Stimulated activated naive CD8-positive, alpha-beta T cell treated with anti-CD3 and anti-CD28 coated beads, Interleukin-15, amount 100 ng/mL, for 72 hours (primary cell): ENCODE results near the gene COBL.

Experiments used
- ATAC-seq: fragments of 150-1000 bp; cut with Tn5 transposase; 2 replicates; pipeline ENCODE4 v1.10.0; 2021; ENCODE audit warnings: mild to moderate bottlenecking, moderate library complexity
- DNase-seq, 2 donors: peaks; one replicate each; pipeline ENCODE4 v3.0.0; 2021 to 2022
- H3K27ac Mint-ChIP-seq, 2 donors: one replicate each; pipeline ENCODE4 v1.8.0; 2022; ENCODE audit warnings: mild to moderate bottlenecking in 2 of 2, mixed read lengths in 2 of 2, moderate library complexity in 2 of 2
- H3K27me3 Mint-ChIP-seq: one replicate; pipeline ENCODE4 v1.8.0; 2022; ENCODE audit warnings: mixed read lengths
- H3K4me1 Mint-ChIP-seq: one replicate; pipeline ENCODE4 v1.8.0; 2022; ENCODE audit warnings: mild to moderate bottlenecking, mixed read lengths
- H3K4me3 Mint-ChIP-seq, 2 donors: one replicate each; pipeline ENCODE4 v1.8.0; 2022; ENCODE audit warnings: mild to moderate bottlenecking in 2 of 2, mixed read lengths in 2 of 2, moderate library complexity in 1 of 2
- H3K9me3 Mint-ChIP-seq, 2 donors: one replicate each; pipeline ENCODE4 v1.8.0; 2022; ENCODE audit warnings: mixed read lengths in 2 of 2

COBL gene

DNA sequence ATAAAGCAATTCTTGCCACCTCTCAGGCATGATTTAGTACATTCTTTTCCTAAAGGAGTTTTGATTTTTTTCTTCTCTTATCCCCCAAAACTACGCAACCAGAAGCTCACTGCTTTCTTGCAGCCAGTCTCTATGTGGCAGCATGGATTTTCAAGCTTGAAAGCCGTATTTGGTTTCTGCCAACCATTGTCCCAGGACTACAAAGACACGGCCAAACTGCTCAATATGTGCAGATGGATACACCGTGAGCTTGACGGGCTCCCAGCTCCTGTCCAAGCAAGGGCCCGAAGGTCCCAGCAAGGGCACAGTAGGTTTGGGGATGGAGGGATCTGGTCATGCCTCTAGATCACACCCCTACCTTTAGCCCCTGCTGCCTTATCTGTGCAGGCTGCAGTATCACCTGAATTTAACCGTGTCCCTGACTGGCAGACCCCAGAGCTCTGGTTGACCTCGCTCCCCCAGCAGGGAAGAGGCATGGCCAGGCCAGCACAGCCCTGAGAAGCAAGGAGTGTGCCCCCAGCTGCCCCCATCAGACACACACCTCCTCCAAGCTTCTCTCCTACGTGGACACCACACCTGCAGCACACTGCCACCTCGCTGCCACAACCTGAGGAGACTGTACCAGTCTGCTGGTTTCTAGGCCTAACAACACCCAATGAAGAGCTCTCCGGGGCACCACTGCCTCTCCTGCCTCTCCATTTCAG is 86.8 kb downstream of the COBL start:
- ATAC-seq (no peak), DNase-seq (no peak)
- no peak overlapping the region for H3K27ac Mint-ChIP-seq
- no peaks in the 10 kb centered on the region for H3K9me3 Mint-ChIP-seq
- peaks cover 11% of the 10 kb centered on the region for H3K27me3 Mint-ChIP-seq
- no peaks in the 10 kb centered on the region for H3K4me1 Mint-ChIP-seq
- no peak overlapping the region for H3K4me3 Mint-ChIP-seq

DNA sequence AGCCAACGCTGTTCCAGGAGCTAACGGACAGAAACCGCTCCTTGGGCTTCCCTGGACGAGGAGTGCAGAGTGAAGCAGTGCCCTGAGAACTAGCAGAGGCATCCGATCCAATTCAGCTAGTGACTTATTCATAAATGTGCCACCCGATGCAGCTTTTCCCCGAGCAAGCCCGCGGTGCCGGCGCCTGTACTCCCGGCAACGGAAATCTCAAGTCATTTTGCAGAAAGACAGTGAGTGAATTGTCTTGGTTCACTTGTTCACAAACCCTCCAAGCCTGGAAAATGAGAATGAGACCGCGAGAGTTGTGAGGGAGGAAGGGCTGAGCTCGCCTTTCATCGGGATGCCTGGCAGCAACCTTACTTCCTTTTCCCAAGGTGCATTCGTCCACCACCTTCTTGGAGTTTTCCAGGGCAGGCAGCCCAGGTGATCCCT is 87.5 kb downstream of the COBL start:
- Mint-ChIP-seq H3K4me1 (no peaks in the 10 kb centered on the region), H3K27me3 (peaks cover 11% of the 10 kb centered on the region), H3K4me3 (no peak overlapping the region), H3K9me3 (no peaks in the 10 kb centered on the region), H3K27ac (no peak overlapping the region)
- DNase-seq, result no peak
- no peak for ATAC-seq

DNA sequence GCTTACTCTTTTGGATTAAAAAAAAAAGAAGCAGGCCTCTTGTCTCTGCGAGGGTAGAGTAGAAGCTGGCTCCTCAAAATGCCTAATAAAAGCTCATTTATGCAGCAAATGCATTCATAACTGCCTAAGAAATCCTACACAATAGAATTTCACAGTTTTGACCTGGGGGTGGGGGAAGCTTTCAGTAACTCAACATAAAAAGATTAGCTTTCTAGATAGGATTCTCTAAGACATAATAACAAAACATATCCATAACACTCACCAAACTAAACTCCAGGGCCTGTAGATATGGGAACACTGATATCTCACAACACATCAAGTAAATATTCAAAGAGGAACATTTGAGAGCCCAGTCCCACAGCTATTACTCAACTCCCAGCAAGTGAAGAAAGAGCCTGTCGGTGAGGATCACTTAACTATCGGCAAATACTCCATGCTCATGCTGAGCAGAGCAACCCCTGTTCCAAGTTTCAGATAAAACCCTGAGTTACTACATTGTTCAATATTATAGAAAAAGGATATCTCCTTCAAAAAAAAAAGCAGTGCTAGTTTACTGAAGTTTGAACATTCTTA is 88.1 kb downstream of the COBL start:
- Mint-ChIP-seq H3K27ac (no peak overlapping the region), H3K4me3 (no peak overlapping the region), H3K27me3 (peaks cover 11% of the 10 kb centered on the region), H3K4me1 (no peaks in the 10 kb centered on the region), H3K9me3 (no peaks in the 10 kb centered on the region)
- ATAC-seq (no peak), DNase-seq (no peak)

DNA sequence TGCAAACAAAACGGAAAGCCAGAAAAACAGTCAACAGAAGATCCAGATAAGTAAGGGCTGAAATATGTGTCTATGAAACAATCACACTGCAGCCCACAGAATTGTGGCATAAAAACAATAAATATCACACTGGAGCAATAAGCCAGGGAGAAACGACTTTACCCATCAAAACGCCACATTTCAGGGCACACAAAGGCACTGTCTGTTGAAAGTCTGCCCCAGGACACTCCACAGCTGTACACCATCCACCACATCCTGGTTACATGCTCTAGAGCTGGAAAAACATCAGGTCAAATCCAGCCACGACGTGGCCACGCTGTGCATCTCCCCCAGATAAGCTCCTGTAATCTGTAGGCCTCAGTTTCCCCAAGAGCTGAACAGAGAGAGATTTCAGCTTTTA is 88.7 kb downstream of the COBL start:
- Mint-ChIP-seq H3K27ac (peak overlapping the region; percentile 24 to 31), H3K27me3 (peaks cover 11% of the 10 kb centered on the region), H3K4me1 (no peaks in the 10 kb centered on the region), H3K4me3 (no peak overlapping the region), H3K9me3 (no peaks in the 10 kb centered on the region)
- DNase-seq, result no peak
- ATAC-seq, result no peak

DNA sequence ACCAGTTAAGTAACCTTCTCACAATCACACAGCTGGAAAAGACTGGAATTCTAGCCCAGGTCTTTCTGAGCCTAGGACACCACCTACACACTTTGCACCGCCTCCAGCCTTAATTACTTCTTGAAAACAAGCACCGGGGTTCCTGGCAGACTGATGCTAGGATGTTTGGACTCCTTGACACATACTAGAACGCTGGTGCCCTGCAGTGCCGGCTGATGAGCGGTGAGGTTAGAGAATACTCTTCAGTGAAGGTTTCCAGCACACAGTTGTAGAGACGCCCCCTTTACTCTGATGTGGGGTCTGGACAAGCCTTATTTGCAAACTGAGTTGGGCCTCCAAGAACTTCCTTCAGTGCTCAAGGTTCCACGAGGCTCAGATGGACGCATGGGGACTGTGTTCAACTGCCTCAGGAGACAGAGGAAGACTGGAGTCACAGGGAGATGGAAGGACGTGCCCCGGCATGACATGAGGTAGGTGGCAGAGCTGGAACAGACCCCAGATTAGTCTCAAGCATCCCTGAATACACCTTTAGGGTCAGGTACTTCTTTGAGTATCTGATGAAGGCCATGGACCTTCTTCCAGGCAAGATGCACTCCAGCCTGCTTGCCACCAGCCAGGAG is 89.6 kb downstream of the COBL start:
- H3K4me3 Mint-ChIP-seq, result no peak overlapping the region
- H3K27me3 Mint-ChIP-seq, result peaks cover 11% of the 10 kb centered on the region
- H3K27ac Mint-ChIP-seq, result no peak overlapping the region
- no peaks in the 10 kb centered on the region for H3K9me3 Mint-ChIP-seq
- ATAC-seq (peak; percentile 13), DNase-seq (no peak)
- H3K4me1 Mint-ChIP-seq, result no peaks in the 10 kb centered on the region

DNA sequence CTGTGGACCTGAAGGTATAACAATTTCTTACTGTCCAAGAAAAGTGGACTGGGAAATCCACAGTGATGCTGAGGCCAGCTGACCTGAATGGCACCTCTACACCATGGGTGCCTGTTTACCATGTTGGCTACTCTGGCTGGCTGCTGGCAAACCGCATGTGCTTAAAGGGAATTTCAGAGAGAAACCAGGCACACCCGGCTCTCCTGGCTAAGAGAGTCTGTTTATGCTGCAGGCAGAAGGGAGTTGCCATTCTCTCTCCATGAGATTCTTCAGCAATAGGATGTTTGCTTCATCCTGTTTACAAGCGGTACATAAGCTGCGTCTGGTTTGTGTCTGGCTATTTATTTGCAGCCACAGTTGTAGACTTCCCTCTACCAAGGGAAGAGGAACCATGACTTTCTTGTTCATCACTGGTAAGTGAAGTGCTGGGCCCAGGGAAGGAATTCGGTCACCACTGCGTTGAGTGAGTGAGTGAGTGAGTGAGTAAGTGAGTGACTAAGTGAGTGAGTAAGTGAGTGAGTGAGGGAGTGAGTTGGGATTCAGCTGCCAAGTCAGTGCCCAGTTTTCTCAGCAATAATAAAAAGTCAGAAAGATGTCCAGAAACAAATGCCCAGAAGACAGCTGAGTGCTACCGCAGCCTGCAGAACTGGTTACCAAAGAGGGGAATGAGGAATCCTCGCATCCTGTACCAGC is 90.4 kb downstream of the COBL start:
- no peaks in the 10 kb centered on the region for H3K9me3 Mint-ChIP-seq
- no peak for DNase-seq

DNA sequence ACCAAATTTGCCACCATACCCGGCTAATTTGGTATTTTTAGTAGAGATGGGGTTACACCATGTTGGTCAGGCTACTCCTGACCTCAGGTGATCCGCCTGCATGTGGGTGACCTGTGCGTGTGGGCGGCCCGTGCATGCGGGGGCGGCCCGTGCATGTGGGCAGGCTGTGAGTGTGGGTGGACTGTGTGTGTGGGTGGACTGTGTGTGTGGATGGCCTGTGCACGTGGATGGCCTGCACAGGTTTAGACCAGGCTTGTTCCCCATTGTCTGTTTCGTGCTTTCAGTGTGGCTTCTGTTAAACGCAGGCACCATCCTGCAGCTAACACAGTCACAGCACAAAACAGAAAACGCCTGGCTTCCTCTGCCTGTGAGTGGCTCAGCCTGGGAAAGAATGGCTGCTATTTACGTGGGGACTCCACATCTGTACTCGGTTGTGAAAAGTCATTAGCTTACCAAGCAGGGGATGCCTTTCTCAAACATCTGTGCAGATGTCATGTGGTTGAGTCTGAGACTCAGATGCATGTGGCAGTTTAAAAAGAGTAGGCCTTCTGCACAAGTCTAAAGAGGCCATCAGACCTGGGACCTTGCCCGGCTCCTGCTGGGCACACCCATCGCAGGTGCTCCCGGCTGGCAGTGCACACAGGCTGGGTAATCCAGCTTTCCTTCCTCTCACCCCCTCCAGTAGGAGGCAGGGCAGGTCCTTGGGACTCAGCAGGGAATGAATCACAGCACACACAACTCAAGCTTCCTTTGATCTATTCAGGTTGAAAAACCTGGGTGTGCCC is 91.6 kb downstream of the COBL start:
- no peaks in the 10 kb centered on the region for H3K27me3 Mint-ChIP-seq
- H3K4me3 Mint-ChIP-seq, result no peak overlapping the region
- H3K27ac Mint-ChIP-seq, result peak overlapping the region in 1 of 2 donors; percentile 30
- DNase-seq, result no peak
- no peak for ATAC-seq
- H3K9me3 Mint-ChIP-seq, result no peaks in the 10 kb centered on the region
- no peaks in the 10 kb centered on the region for H3K4me1 Mint-ChIP-seq

More for the DNA sequence above, 90.4 kb downstream of the COBL start:
- Mint-ChIP-seq H3K4me3 (no peak overlapping the region), H3K27ac (no peak overlapping the region), H3K27me3 (peaks cover 11% of the 10 kb centered on the region), H3K4me1 (no peaks in the 10 kb centered on the region)
- ATAC-seq, result no peak

DNA sequence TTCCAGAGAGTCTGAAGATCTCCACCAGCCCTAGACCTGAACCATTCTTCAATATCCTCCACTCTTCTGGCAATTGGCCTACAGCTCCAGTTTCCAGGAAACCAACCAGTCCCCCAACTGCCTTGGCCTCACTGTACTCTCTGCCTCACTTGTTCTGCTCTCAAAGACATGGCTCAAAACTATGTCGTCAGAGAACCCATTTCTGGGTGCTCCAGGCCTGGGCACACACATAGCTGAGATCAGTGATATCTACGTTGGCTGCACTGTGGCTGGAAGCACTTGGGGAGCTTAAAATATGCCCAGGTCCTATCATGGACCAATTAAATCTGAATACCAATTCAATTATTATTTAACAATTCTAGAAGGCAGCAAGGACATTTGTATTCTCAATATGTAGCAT is 93.1 kb downstream of the COBL start:
- H3K27me3 Mint-ChIP-seq, result no peaks in the 10 kb centered on the region
- no peaks in the 10 kb centered on the region for H3K9me3 Mint-ChIP-seq
- no peak for ATAC-seq
- no peak overlapping the region for H3K4me3 Mint-ChIP-seq
- DNase-seq, result no peak
- peak overlapping the region; percentile 9 to 78 for H3K27ac Mint-ChIP-seq
- no peaks in the 10 kb centered on the region for H3K4me1 Mint-ChIP-seq

DNA sequence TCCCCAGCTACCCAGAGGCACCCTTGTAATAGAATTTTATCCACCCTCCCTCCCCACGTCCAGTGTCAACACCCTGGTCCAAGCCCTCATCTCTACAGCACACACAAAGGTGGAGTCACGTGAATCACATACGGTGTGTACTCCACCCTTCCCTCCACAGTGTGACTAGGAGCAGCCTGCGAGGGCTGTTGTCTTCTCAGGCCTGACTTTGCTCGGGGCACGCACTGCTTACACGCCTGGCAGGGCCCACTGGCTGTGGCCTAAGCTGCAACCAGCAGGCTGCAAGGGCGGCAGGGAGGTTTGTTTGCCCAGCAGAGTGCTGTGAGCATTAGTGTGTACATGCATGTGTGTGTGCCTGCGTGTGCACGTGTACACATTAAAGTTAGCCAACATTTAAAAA is 93.7 kb downstream of the COBL start:
- no peak for DNase-seq
- Mint-ChIP-seq H3K9me3 (no peaks in the 10 kb centered on the region), H3K27ac (no peak overlapping the region), H3K4me3 (no peak overlapping the region), H3K27me3 (no peaks in the 10 kb centered on the region), H3K4me1 (no peaks in the 10 kb centered on the region)
- ATAC-seq, result peak; percentile 27

DNA sequence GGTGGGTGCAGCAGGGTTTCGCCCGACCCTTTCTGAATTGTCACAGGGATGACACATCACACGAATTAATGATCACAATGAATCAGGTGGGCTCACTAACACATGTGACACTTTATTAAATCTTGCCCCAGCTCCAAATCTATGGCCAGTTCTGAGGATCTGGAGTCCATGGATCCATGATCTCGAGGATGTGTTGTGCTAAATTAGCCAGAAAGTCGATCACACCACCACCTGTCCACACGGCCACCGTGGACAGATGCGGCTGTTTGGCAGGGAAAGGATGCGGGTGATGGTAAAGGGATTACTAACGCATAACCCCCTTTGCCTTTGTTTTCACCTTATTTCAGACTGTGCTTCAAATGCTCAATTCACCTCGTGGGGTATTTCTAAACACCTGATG is 96.4 kb downstream of the COBL start:
- Mint-ChIP-seq H3K9me3 (no peaks in the 10 kb centered on the region), H3K4me3 (no peak overlapping the region)

DNA sequence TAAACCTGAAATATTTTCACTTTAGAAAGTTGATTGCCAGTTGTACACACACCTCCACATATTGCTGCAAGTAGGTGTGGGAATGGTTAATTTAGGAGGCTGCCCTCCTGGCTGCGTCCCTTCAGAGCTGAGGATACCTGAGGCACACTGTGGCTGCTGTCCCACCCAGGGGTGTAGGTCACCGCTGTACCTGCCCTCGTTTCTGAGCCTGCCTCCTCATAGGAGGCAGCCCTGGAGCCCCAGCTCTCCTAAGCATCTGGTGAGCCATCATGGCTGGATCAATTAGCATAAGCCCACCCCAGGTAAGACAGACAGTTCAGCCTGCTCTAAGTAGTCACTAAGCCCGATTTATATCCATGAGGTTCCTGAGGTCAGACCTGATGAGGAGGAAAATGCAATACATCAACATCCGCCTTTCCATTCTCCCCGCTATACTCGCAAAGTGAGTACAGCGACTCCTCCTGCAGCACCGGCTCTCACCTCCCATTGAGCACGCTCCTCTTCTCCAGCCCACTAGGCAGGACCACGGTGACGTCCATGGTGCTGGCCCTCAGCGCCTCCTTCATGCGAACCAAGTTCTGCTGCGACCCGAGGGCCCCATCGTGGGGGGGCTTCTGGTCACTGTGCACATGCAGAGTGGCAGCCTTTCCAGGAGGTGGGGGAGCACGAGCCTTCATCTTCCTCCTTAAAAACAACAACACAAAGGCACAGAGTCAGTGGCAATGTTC is 97.2 kb downstream of the COBL start:
- ATAC-seq, result no peak
- Mint-ChIP-seq H3K4me3 (no peak overlapping the region), H3K4me1 (no peaks in the 10 kb centered on the region), H3K9me3 (no peaks in the 10 kb centered on the region), H3K27me3 (no peaks in the 10 kb centered on the region), H3K27ac (no peak overlapping the region)
- DNase-seq, result no peak

More for the DNA sequence above, 96.4 kb downstream of the COBL start:
- no peak for DNase-seq
- no peak overlapping the region for H3K27ac Mint-ChIP-seq
- H3K27me3 Mint-ChIP-seq, result no peaks in the 10 kb centered on the region
- H3K4me1 Mint-ChIP-seq, result no peaks in the 10 kb centered on the region
- ATAC-seq, result no peak

DNA sequence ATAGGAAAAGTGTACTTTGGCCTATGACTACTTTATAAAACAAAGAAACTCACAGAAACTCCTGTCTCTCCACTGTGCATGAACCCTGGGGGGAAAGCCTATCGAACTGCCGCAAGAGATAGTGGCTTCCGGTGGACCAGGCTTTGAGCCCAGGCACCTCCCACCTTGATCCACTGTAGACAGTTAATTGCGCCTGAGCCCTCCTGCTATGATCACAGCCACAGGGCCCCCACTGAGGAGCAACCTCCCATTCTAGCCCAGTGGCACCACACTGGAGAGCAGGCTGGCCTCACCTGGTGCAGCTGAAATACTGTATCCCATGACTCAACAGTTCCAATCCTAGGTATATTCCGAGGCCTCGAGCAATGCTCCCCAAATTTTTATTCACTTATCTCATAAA is 98.8 kb downstream of the COBL start:
- DNase-seq, result no peak
- H3K9me3 Mint-ChIP-seq, result no peaks in the 10 kb centered on the region
- H3K27me3 Mint-ChIP-seq, result no peaks in the 10 kb centered on the region
- H3K27ac Mint-ChIP-seq, result no peak overlapping the region
- no peak overlapping the region for H3K4me3 Mint-ChIP-seq
- H3K4me1 Mint-ChIP-seq, result no peaks in the 10 kb centered on the region
- ATAC-seq, result no peak

DNA sequence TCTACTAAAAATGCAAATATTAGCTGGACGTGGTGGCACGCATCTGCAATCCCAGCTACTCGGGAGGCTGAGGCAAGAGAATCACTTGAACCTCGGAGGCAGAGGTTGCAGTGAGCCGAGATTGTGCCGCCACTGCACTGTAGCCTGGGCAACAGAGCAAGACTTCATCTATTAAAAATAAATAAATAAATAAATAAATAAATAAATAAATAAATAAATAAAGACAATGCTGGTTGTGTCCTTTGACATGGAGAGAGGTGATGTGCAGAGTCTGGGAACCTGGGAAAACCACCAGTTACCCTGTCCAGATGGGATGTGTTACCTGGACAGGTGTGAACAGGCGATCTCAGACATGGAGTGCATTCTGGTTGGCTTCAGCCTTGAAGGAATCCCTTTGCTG is 102.5 kb downstream of the COBL start:
- no peak overlapping the region for H3K27ac Mint-ChIP-seq
- no peak for DNase-seq
- H3K4me1 Mint-ChIP-seq, result peaks cover 3% of the 10 kb centered on the region
- no peaks in the 10 kb centered on the region for H3K27me3 Mint-ChIP-seq
- H3K9me3 Mint-ChIP-seq, result no peaks in the 10 kb centered on the region
- H3K4me3 Mint-ChIP-seq, result no peak overlapping the region
- ATAC-seq, result no peak

DNA sequence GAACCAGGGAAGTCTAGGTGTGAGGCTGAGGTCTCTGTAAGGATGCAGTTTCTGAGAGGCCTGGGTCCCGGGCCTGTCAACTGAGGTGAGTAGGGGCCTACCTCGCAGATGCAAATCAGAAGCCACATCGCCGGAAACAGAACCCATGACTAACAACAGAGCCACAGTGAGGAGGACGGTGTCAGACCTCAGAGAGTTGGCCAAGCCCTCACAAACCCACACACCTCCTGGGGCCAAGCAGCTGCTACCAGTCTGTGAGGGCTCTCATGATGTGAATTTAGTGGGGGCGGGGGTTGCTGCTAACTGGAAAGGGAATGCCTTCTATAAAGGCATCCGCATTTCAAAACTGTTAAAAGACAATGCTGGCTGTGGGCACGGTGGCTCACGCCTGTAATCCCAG is 103.0 kb downstream of the COBL start:
- ATAC-seq, result peak; percentile 52
- DNase-seq, result no peak
- Mint-ChIP-seq H3K27ac (no peak overlapping the region), H3K4me3 (no peak overlapping the region), H3K9me3 (no peaks in the 10 kb centered on the region), H3K4me1 (peaks cover 4% of the 10 kb centered on the region), H3K27me3 (no peaks in the 10 kb centered on the region)

DNA sequence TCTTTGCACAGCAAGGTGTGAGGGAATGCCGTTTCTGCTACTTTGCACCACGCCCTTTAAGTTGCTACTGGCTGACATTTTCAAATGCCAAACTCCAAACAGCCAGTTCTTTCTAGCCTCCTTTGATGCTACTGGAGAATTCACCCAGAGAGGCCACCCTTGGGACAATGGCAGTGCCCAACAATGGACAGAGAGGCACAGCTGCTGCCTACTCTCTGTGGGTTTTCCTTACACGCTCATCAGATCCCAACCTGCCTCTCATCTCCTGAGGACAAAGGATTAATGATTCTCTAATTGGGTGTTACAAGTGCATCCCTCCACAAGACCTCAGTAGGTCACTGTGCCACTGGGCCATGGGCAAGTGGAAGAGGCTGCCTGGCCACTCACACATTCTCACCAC is 105.8 kb downstream of the COBL start:
- ATAC-seq (no peak), DNase-seq (no peak)
- Mint-ChIP-seq H3K27me3 (no peaks in the 10 kb centered on the region), H3K9me3 (peaks cover 0 to 5% of the 10 kb centered on the region in 2 donors), H3K4me1 (peaks cover 4% of the 10 kb centered on the region), H3K27ac (no peak overlapping the region), H3K4me3 (no peak overlapping the region)
